HL-60/S4 (cell line): ENCODE measurements around the gene PAX2.

ENCODE experiments used
- in situ Hi-C: fragments of 300-500 bp; cut with MboI; formaldehyde crosslinking; loops from 2 replicates; pipeline ENCODE4 v1.14.3; 2022; ENCODE audit warnings: low sequenced_read_pairs

Gene PAX2

GRCh38 chr10:100811261-100811660, 65.9 kb downstream of the PAX2 start:
- in situ Hi-C loops: no loop called here

GRCh38 chr10:100811752-100812750, 66.7 kb downstream of the PAX2 start:
- in situ Hi-C loops: no loop called here

DNA sequence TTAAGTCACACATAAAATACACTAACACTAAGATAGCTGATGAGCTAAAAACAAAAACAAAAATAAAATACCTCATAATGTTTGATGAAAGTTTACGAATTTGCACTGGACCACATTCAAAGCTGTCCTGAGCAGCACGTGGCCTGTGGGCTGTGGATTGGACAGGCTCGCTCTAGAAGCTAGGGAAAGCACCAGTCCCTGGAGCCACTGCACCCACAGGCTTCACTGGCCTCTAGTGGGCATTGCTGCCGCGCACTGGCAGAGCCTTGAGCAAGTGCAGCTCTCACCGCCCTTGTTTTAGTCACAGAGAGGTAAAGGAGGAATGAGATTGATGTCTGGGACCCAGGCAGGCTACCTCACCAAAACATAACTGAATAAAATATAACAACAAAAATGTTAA, 67.6 kb downstream of the PAX2 start:
- in situ Hi-C loops: no loop called here

DNA sequence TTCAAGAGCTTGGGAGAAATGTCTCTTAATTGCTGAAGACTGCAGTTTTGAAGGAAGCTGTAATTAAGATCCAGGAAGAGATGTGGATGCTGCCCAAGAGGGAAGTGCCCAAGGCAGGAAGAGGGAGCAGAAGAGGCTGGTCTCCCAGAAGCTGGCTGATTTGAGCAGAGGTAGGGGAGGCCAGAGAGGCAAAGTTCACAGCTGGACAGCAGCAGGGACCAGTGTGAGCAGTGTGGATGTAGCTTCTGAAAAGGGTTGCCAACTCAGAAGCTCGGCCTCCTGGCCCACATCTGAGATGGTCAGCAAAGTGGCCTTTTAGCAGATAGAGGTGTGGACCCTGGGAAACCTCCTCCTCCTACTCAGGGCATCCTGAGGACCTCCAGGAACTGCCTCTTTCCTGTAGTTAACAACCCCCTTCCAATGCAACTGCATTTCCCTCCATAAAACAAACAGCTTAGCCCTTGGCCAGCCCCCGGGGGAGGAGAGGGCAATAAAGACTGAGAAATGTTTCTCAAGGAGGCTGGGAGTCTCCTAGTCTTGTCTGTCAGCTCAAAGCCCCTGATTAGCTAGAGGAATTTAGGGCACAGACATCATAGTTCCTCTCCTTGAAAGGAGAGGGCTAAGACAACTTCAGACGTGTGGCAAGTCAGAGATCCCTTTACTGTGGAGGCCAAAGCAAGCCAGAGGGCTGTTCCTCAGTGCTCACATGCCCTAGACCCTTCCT, 69.5 kb downstream of the PAX2 start:
- in situ Hi-C loops: no loop called here

DNA sequence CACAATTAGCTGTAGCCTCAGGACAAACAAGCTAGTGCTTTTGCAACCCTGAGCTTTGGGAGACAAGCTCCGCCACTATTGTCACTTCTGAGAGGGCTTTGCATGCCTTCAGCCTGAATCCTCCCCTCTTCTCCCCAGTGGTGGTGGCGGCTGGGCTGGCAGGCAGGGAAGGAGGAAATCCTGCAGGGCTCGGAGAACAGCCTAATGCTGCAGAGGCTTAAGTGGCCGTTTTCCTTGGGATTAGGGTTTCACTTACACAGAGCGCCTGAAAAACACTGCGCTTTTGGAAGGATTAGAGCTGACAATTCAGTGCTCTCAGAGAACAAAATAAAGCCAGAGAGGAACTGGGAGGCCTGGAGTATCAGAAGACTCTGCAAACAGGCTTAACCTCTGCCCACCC, 71.3 kb downstream of the PAX2 start:
- in situ Hi-C loops: no loop called here

- in situ Hi-C loops: no loop called here
Observed at GRCh38 chr10:100817268-100817839, 72.0 kb downstream of the PAX2 start.

DNA sequence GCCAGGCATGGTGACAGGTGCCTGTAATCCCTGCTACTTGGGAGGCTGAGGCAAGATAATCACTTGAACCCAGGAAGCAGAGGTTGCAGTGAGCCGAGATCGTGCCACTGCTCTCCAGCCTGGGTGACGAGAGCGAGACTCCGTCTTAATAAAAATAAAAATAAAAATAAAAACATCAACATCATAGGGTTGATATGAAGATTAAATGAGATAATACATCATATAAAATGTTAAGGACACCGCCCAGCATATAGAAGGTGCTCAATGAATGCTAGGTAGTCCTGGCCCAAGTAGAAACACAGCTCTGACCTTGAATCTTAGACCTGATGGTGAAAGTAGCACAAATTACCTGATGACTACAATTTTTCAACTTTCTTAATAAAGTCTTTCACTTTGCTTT, 74.0 kb downstream of the PAX2 start:
- in situ Hi-C loops: no loop called here

DNA sequence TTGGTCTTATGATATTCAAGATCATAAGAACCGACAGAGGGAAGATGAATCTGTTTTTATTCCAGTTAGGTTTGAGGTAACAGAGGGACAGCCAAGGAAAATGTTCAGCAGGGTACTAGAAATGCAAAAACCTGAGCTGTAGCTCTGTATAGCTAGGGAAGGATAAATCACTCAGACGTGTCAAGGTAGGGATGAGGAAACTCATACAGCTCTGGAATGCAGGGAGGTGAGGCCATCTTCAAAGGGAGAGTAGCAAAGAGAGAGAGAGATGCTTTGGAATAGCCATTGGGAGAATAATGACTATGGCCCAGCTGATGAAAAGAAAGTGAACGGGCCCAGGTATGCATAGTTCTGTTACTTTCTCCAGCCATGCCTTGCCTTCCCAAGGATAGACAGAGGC, 77.8 kb downstream of the PAX2 start:
- in situ Hi-C loops: no loop called here

- in situ Hi-C loops: no loop called here
Observed at GRCh38 chr10:100824886-100825285, 79.5 kb downstream of the PAX2 start.

DNA sequence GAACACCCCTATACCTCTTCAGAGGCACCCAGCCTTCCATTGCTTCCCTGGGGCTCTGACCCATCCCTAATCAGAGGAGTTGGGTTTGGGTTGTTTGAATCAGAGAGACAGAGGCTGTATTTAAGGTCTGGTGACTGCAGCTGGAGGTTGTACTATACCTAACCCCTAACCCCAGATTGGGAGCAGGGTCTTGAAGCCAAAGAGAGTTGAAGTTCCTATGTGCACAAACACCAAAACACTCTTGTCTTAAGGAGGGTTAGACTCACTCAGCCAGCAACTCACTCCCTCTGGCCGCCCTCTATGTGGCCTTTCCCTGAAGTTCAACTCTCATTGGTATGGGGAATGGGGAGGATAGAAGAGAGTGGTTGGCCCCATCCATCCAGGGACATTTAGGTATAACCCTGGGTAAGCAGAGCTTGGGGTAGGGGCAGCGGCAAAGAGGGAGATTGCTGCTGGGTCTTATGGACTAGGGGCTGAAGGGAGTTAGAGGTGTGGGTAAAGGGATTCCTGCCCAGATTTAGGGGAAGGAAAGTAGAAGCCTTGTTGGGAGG, 80.0 kb downstream of the PAX2 start:
- in situ Hi-C loops: no loop called here

DNA sequence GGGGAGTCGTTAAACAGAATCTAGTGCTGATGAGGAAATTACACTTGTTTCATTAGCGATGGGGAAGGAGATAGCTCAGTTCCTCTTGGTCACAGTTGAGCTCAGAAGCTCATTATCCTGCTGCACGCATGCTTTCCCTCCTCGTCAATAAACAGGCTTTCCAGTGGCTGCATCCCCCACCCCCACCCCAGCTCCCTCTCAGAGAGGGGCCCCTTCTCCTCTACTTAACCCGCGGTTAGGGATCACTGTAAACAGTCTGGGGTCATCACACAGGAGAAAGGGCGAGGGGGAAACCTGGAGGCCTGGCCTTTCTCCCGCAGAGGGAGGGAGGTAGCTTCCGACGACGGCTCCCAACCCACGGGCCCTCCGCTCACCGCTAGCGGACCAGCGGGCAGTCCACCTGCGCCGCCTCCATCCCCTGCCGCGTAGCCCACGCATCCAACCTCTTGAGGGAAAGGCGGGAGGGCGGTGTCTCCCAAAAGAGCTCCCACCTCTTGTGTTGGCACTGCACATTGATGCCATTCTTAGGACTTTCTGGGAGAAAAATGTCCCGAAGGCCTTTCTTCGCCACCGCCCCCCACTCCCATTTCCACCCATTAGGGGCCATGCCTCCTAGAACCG, 80.8 kb downstream of the PAX2 start:
- in situ Hi-C loops: no loop called here

DNA sequence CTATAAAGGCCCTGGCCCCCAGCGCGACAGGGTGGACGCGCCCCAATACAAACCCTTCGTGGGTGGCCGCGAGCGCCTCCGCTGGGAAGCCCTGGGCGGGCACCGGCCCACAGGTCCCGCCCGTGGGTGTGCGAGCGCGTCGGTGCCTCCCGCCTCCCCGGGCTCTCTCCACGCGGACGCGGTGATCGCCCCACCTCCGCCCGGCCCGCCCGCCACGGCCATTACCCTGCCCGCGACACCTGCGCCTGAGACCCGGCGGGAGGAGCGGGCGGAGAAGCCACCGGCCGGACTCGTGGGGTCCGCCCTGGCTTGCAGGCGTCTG, 81.2 kb downstream of the PAX2 start:
- in situ Hi-C loops: no loop called here

- in situ Hi-C loops: no loop called here
Observed at GRCh38 chr10:100826983-100827818, 81.8 kb downstream of the PAX2 start.

GRCh38 chr10:100827819-100828737, 82.7 kb downstream of the PAX2 start:
- in situ Hi-C loops: no loop called here

GRCh38 chr10:100828738-100829096, 83.3 kb downstream of the PAX2 start:
- in situ Hi-C loops: no loop called here

DNA sequence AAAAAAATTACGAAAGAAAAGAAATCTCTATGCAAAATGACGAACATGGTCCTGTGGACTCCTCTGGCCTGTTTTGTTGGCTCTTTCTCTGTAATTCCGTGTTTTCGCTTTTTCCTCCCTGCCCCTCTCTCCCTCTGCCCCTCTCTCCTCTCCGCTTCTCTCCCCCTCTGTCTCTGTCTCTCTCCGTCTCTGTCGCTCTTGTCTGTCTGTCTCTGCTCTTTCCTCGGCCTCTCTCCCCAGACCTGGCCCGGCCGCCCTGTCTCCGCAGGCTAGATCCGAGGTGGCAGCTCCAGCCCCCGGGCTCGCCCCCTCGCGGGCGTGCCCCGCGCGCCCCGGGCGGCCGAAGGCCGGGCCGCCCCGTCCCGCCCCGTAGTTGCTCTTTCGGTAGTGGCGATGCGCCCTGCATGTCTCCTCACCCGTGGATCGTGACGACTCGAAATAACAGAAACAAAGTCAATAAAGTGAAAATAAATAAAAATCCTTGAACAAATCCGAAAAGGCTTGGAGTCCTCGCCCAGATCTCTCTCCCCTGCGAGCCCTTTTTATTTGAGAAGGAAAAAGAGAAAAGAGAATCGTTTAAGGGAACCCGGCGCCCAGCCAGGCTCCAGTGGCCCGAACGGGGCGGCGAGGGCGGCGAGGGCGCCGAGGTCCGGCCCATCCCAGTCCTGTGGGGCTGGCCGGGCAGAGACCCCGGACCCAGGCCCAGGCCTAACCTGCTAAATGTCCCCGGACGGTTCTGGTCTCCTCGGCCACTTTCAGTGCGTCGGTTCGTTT, 83.9 kb downstream of the PAX2 start:
- in situ Hi-C loops: no loop called here

GRCh38 chr10:100829933-100830727, 84.7 kb downstream of the PAX2 start:
- in situ Hi-C loops: no loop called here

DNA sequence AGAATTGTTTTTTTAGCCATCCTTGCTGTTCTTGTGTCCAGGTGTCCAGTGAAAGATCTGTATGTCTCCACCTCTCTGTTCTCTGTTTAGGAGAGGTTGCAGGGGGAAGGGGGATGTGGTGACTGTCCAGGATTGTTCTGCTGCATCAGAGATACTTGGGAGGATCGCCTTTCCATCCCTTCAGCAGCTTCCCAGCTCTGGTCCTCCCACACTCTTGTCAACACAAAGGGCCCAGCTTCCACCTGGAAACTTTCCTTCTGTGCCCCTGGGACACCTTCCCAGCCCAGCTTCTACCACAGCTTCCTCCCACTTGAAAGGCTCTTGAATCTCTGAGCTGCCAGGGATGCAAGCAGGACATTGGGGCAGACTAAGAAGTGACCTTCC, 85.3 kb downstream of the PAX2 start:
- in situ Hi-C loops: no loop called here
